Measurements from ENCODE around the gene XYLB.
"Not testable (repeated sequence)": the region's sequence is repeated elsewhere in the genome, so short reads cannot be mapped to it uniquely, and the experiment has no call there.

The XYLB gene

GRCh38 chr3:38346587-38347410 lies at the start of gene XYLB:
XYLB (plus strand) TSS chr3:38346785; CDS start chr3:38346869, 84 bp downstream.
- intact Hi-C loops (cut with DNase I): loop anchor here (2.0 kb wide), 1 partner anchor 132 kb away; no protein-coding TSS in a partner anchor
- DNase-seq: peak; percentile 70 to 98 (median 82)

GRCh38 chr3:38297053-38297452 lies 49.5 kb upstream of the XYLB start:
- DNase-seq; intact Hi-C loops (cut with DNase I): not testable (repeated sequence)

- intact Hi-C loops (cut with DNase I): no loop called here
- DNase-seq: no peak
These were observed 49.0 kb upstream of the XYLB start for GRCh38 chr3:38297537-38297936.

- no peak for DNase-seq
- intact Hi-C loops (cut with DNase I): no loop called here
These were observed 48.5 kb upstream of the XYLB start for GRCh38 chr3:38297947-38298711.

GRCh38 chr3:38306941-38307340 lies 39.6 kb upstream of the XYLB start:
- no peak for DNase-seq
- intact Hi-C loops (cut with DNase I): no loop called here

- intact Hi-C loops (cut with DNase I): no loop called here
- no peak for DNase-seq
These were observed 39.0 kb upstream of the XYLB start for GRCh38 chr3:38307599-38307998.

- DNase-seq: no peak
- intact Hi-C loops (cut with DNase I): no loop called here
These were observed 38.1 kb upstream of the XYLB start for GRCh38 chr3:38308456-38308855.

GRCh38 chr3:38311476-38311875 lies 35.1 kb upstream of the XYLB start:
- no peak for DNase-seq
- intact Hi-C loops (cut with DNase I): no loop called here

GRCh38 chr3:38311941-38312340 lies 34.6 kb upstream of the XYLB start:
- intact Hi-C loops (cut with DNase I): no loop called here
- DNase-seq: no peak

GRCh38 chr3:38312356-38312755 lies 34.2 kb upstream of the XYLB start:
- no peak for DNase-seq
- intact Hi-C loops (cut with DNase I): no loop called here

- DNase-seq: no peak
- intact Hi-C loops (cut with DNase I): no loop called here
These were observed 33.3 kb upstream of the XYLB start for GRCh38 chr3:38313263-38313662.

- intact Hi-C loops (cut with DNase I): no loop called here
- DNase-seq: no peak
These were observed 32.9 kb upstream of the XYLB start for GRCh38 chr3:38313695-38314094.

GRCh38 chr3:38314112-38314763 lies 32.3 kb upstream of the XYLB start:
- no peak for DNase-seq
- intact Hi-C loops (cut with DNase I): no loop called here

GRCh38 chr3:38314764-38315487 lies 31.7 kb upstream of the XYLB start:
- intact Hi-C loops (cut with DNase I): no loop called here
- DNase-seq: no peak

- no peak for DNase-seq
These were observed 30.9 kb upstream of the XYLB start for GRCh38 chr3:38315488-38316230.

GRCh38 chr3:38316356-38317191 lies 30.0 kb upstream of the XYLB start:
- intact Hi-C loops (cut with DNase I): no loop called here
- DNase-seq: no peak

More at GRCh38 chr3:38315488-38316230, 30.9 kb upstream of the XYLB start:
- intact Hi-C loops (cut with DNase I): no loop called here

- no peak for DNase-seq
- intact Hi-C loops (cut with DNase I): no loop called here
These were observed 29.3 kb upstream of the XYLB start for GRCh38 chr3:38317192-38317759.
